ENCODE measurements around the gene C4orf36.
A peak's percentile ranks its signal among the peaks of the same experiment; 100 is the strongest.

Gene C4orf36

GRCh38 chr4:86924811-86925210 lies 32.6 kb upstream of the C4orf36 start:
- ChIA-PET POLR2A (no interaction called here), CTCF (interaction anchor here (0.9 to 6.9 kb wide), 8 partner anchors 9 to 173 kb away, joined by 3 to 77 read pairs (median 26); partner anchors contain the start of gene AFF1)
- Histone ChIP-seq H3K27ac (ENCODE audit: insufficient read depth in 1 of 2, low read depth in 1 of 2, low read length in 2 of 2, poor library complexity in 1 of 2, severe bottlenecking in 2 of 2) (peak overlapping the region in 1 of 2 experiments; percentile 19), H3K4me1 (ENCODE audit: control extremely low read depth in 1 of 4, control insufficient read depth in 4 of 4, insufficient read depth in 4 of 4, low read length in 3 of 4) (peaks cover 13 to 54% (median 35%) of the 10 kb centered on the region in 4 experiments), H3K27me3 (replicated peaks in 2 of 5; ENCODE audit: control insufficient read depth in 4 of 5, insufficient read depth in 5 of 5, low read length in 4 of 5) (no peaks in the 10 kb centered on the region), H3K36me3 (ENCODE audit: control insufficient read depth in 4 of 4, insufficient read depth in 4 of 4, low read length in 3 of 4) (no peaks in the 10 kb centered on the region), H3K4me3 (ENCODE audit: control insufficient read depth in 1 of 7, extremely low read depth in 1 of 7, insufficient read depth in 4 of 7, low read depth in 2 of 7, low read length in 6 of 7) (no peak overlapping the region), H3K9me3 (ENCODE audit: control extremely low read depth in 1 of 5, control insufficient read depth in 4 of 5, insufficient read depth in 2 of 5, low read depth in 1 of 5, low read length in 4 of 5) (no peaks in the 10 kb centered on the region)
- 0% methylated on average over 2 of the region's 2 CpGs for WGBS (ENCODE audit: insufficient coverage)
- DNase-seq = peak in 2 of 3 donors; percentile 67 to 84

GRCh38 chr4:86921608-86922252 lies 29.5 kb upstream of the C4orf36 start:
- no CpG with 5 or more reads among the region's 1 CpG for WGBS (ENCODE audit: insufficient coverage)
- no peak for DNase-seq
- Histone ChIP-seq H3K4me3 (ENCODE audit: control insufficient read depth in 1 of 7, extremely low read depth in 1 of 7, insufficient read depth in 4 of 7, low read depth in 2 of 7, low read length in 6 of 7) (no peak overlapping the region), H3K27me3 (replicated peaks in 2 of 5; ENCODE audit: control insufficient read depth in 4 of 5, insufficient read depth in 5 of 5, low read length in 4 of 5) (no peaks in the 10 kb centered on the region), H3K36me3 (ENCODE audit: control insufficient read depth in 4 of 4, insufficient read depth in 4 of 4, low read length in 3 of 4) (peaks cover 0 to 2% (median 0%) of the 10 kb centered on the region in 4 experiments), H3K4me1 (ENCODE audit: control extremely low read depth in 1 of 4, control insufficient read depth in 4 of 4, insufficient read depth in 4 of 4, low read length in 3 of 4) (peaks cover 6 to 51% (median 30%) of the 10 kb centered on the region in 4 experiments), H3K9me3 (ENCODE audit: control extremely low read depth in 1 of 5, control insufficient read depth in 4 of 5, insufficient read depth in 2 of 5, low read depth in 1 of 5, low read length in 4 of 5) (no peaks in the 10 kb centered on the region), H3K27ac (ENCODE audit: insufficient read depth in 1 of 2, low read depth in 1 of 2, low read length in 2 of 2, poor library complexity in 1 of 2, severe bottlenecking in 2 of 2) (no peak overlapping the region)
- ChIA-PET CTCF (interaction anchor here (0.7 to 6.9 kb wide), 32 partner anchors 10 to 426 kb away, joined by 3 to 77 read pairs (median 5); partner anchors contain the start of gene AFF1), POLR2A (interaction anchor here (1.2 to 1.3 kb wide), 3 partner anchors 14 to 171 kb away, joined by 5 to 6 read pairs (median 5); no protein-coding TSS in a partner anchor)

GRCh38 chr4:86919561-86920223 lies 27.5 kb upstream of the C4orf36 start:
- H3K9me3 ChIP-seq (ENCODE audit: control extremely low read depth in 1 of 5, control insufficient read depth in 4 of 5, insufficient read depth in 2 of 5, low read depth in 1 of 5, low read length in 4 of 5) = no peaks in the 10 kb centered on the region
- peaks cover 3 to 42% (median 19%) of the 10 kb centered on the region in 4 experiments for H3K4me1 ChIP-seq (ENCODE audit: control extremely low read depth in 1 of 4, control insufficient read depth in 4 of 4, insufficient read depth in 4 of 4, low read length in 3 of 4)
- DNase-seq = no peak
- ChIA-PET CTCF (interaction anchor here (0.8 to 6.9 kb wide), 9 partner anchors 8 to 173 kb away, joined by 3 to 77 read pairs (median 4); partner anchors contain the start of gene AFF1), POLR2A (interaction anchor here (0.7 kb wide), 1 partner anchor 82 kb away, joined by 3 read pairs; no protein-coding TSS in a partner anchor)
- H3K27ac ChIP-seq (ENCODE audit: insufficient read depth in 1 of 2, low read depth in 1 of 2, low read length in 2 of 2, poor library complexity in 1 of 2, severe bottlenecking in 2 of 2) = no peak overlapping the region
- WGBS (ENCODE audit: insufficient coverage) = 100% methylated on average over 1 of the region's 4 CpGs
- H3K36me3 ChIP-seq (ENCODE audit: control insufficient read depth in 4 of 4, insufficient read depth in 4 of 4, low read length in 3 of 4) = peaks cover 0 to 2% (median 0%) of the 10 kb centered on the region in 4 experiments
- peak overlapping the region in 2 of 7 experiments; percentile 1 to 5 for H3K4me3 ChIP-seq (ENCODE audit: control insufficient read depth in 1 of 7, extremely low read depth in 1 of 7, insufficient read depth in 4 of 7, low read depth in 2 of 7, low read length in 6 of 7)
- H3K27me3 ChIP-seq (replicated peaks in 2 of 5; ENCODE audit: control insufficient read depth in 4 of 5, insufficient read depth in 5 of 5, low read length in 4 of 5) = no peaks in the 10 kb centered on the region

GRCh38 chr4:86918539-86919072 lies 26.4 kb upstream of the C4orf36 start:
- DNase-seq = peak in 2 of 3 donors; percentile 53 to 56
- Histone ChIP-seq H3K27ac (ENCODE audit: insufficient read depth in 1 of 2, low read depth in 1 of 2, low read length in 2 of 2, poor library complexity in 1 of 2, severe bottlenecking in 2 of 2) (no peak overlapping the region), H3K4me1 (ENCODE audit: control extremely low read depth in 1 of 4, control insufficient read depth in 4 of 4, insufficient read depth in 4 of 4, low read length in 3 of 4) (peaks cover 0 to 40% (median 14%) of the 10 kb centered on the region in 4 experiments), H3K4me3 (ENCODE audit: control insufficient read depth in 1 of 7, extremely low read depth in 1 of 7, insufficient read depth in 4 of 7, low read depth in 2 of 7, low read length in 6 of 7) (no peak overlapping the region), H3K27me3 (replicated peaks in 2 of 5; ENCODE audit: control insufficient read depth in 4 of 5, insufficient read depth in 5 of 5, low read length in 4 of 5) (no peaks in the 10 kb centered on the region), H3K36me3 (ENCODE audit: control insufficient read depth in 4 of 4, insufficient read depth in 4 of 4, low read length in 3 of 4) (peaks cover 0 to 2% (median 0%) of the 10 kb centered on the region in 4 experiments), H3K9me3 (ENCODE audit: control extremely low read depth in 1 of 5, control insufficient read depth in 4 of 5, insufficient read depth in 2 of 5, low read depth in 1 of 5, low read length in 4 of 5) (no peaks in the 10 kb centered on the region)
- WGBS (ENCODE audit: insufficient coverage) = 60% methylated on average over 3 of the region's 3 CpGs
- POLR2A ChIA-PET = no interaction called here
- CTCF ChIA-PET = interaction anchor here (0.8 to 6.9 kb wide), 3 partner anchors 23 to 174 kb away, joined by 3 to 77 read pairs (median 4); no protein-coding TSS in a partner anchor

GRCh38 chr4:86917212-86918039 lies 25.2 kb upstream of the C4orf36 start:
- CTCF ChIA-PET = interaction anchor here (1.0 to 2.8 kb wide), 3 partner anchors 176 to 419 kb away, joined by 3 to 11 read pairs (median 5); no protein-coding TSS in a partner anchor
- POLR2A ChIA-PET = no interaction called here
- Histone ChIP-seq H3K4me1 (ENCODE audit: control extremely low read depth in 1 of 4, control insufficient read depth in 4 of 4, insufficient read depth in 4 of 4, low read length in 3 of 4) (peaks cover 0 to 38% (median 13%) of the 10 kb centered on the region in 4 experiments), H3K27me3 (replicated peaks in 2 of 5; ENCODE audit: control insufficient read depth in 4 of 5, insufficient read depth in 5 of 5, low read length in 4 of 5) (no peaks in the 10 kb centered on the region), H3K9me3 (ENCODE audit: control extremely low read depth in 1 of 5, control insufficient read depth in 4 of 5, insufficient read depth in 2 of 5, low read depth in 1 of 5, low read length in 4 of 5) (no peaks in the 10 kb centered on the region), H3K27ac (ENCODE audit: insufficient read depth in 1 of 2, low read depth in 1 of 2, low read length in 2 of 2, poor library complexity in 1 of 2, severe bottlenecking in 2 of 2) (no peak overlapping the region), H3K36me3 (ENCODE audit: control insufficient read depth in 4 of 4, insufficient read depth in 4 of 4, low read length in 3 of 4) (peaks cover 0 to 2% (median 0%) of the 10 kb centered on the region in 4 experiments), H3K4me3 (ENCODE audit: control insufficient read depth in 1 of 7, extremely low read depth in 1 of 7, insufficient read depth in 4 of 7, low read depth in 2 of 7, low read length in 6 of 7) (no peak overlapping the region)
- 100% methylated on average over 3 of the region's 4 CpGs for WGBS (ENCODE audit: insufficient coverage)
- no peak for DNase-seq

GRCh38 chr4:86916392-86916791 lies 24.2 kb upstream of the C4orf36 start:
- H3K27me3 ChIP-seq (replicated peaks in 2 of 5; ENCODE audit: control insufficient read depth in 4 of 5, insufficient read depth in 5 of 5, low read length in 4 of 5) = no peaks in the 10 kb centered on the region
- no peak overlapping the region for H3K27ac ChIP-seq (ENCODE audit: insufficient read depth in 1 of 2, low read depth in 1 of 2, low read length in 2 of 2, poor library complexity in 1 of 2, severe bottlenecking in 2 of 2)
- POLR2A ChIA-PET = no interaction called here
- no peak overlapping the region for H3K4me3 ChIP-seq (ENCODE audit: control insufficient read depth in 1 of 7, extremely low read depth in 1 of 7, insufficient read depth in 4 of 7, low read depth in 2 of 7, low read length in 6 of 7)
- no peaks in the 10 kb centered on the region for H3K9me3 ChIP-seq (ENCODE audit: control extremely low read depth in 1 of 5, control insufficient read depth in 4 of 5, insufficient read depth in 2 of 5, low read depth in 1 of 5, low read length in 4 of 5)
- WGBS (ENCODE audit: insufficient coverage) = no CpG with 5 or more reads among the region's 1 CpG
- CTCF ChIA-PET = interaction anchor here (1.0 to 2.8 kb wide), 4 partner anchors 9 to 418 kb away, joined by 3 to 11 read pairs (median 4); no protein-coding TSS in a partner anchor
- H3K36me3 ChIP-seq (ENCODE audit: control insufficient read depth in 4 of 4, insufficient read depth in 4 of 4, low read length in 3 of 4) = peaks cover 0 to 2% (median 0%) of the 10 kb centered on the region in 4 experiments
- peak; percentile 33 to 67 (median 47) for DNase-seq
- peaks cover 0 to 29% (median 8%) of the 10 kb centered on the region in 4 experiments for H3K4me1 ChIP-seq (ENCODE audit: control extremely low read depth in 1 of 4, control insufficient read depth in 4 of 4, insufficient read depth in 4 of 4, low read length in 3 of 4)

All from common myeloid progenitor, CD34-positive (primary cell).